RPMI7951 (cell line): ENCODE data around the gene VPS4B. TPM values are rescaled to one million over a fixed set of nuclear protein-coding genes. Genes with fewer than 3 reads are reported as not detected.
"Not testable (repeated sequence)": the region's sequence is repeated elsewhere in the genome, so short reads cannot be mapped to it uniquely, and the experiment has no call there.

Experiments
- DNase-seq: peaks from one replicate; pipeline ENCODE4 v3.0.0-alpha.2; 2012; ENCODE audit warnings: low read depth
- total RNA-seq: library from RNA; depleted of rRNA; stranded (reverse); fragments of >200 nt; shearing (Covaris generic); gene quantifications from 2 replicates; pipeline ENCODE4 v1.2.3, GENCODE V29; 2014; rRNA removed

Gene VPS4B
- total RNA-seq, result 40.8 and 41.3 TPM in 2 replicates

DNA sequence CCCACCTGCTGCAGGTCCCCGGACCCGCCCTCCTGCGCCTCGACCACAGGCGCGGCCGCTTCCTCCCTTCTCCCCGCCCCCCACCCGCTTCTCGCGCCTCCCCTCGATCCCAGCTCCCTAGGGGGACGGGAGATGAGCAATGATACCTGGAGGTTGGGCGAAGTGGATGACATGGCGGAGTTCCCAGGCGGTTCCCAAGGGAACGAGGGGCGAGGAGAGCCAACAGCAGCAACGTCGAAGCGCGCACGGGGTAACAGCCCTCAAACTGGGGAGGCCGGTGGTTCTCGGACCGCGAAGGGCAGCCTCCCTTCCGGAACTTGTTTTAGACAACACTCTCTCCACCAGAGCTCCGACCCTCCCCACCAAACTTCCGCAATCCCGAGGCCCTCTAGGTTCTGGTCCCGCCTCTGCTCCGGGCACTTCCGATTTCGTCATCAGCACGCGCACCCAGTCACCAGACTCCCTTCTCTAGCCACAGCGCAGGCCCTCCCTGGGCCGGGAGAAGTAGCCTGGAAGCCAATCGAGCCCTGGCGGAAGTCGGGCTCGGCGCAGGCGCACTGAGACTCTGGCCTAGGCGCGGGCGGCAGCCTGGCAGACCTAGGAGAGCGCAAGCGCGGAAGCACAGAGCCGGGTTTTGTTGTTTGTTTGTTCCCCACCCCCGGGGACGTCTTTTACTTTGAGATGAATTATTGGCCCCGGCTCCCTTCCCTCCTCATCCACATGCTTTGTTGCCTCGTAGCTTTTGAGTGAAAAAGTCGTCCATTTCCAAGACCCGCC lies at the start of gene VPS4B:
TSS of gene VPS4B (minus strand) at position 390 of the 777 bp plus-strand sequence. CDS start at position 173, 217 bp downstream.
- peak; percentile 98 for DNase-seq

DNA sequence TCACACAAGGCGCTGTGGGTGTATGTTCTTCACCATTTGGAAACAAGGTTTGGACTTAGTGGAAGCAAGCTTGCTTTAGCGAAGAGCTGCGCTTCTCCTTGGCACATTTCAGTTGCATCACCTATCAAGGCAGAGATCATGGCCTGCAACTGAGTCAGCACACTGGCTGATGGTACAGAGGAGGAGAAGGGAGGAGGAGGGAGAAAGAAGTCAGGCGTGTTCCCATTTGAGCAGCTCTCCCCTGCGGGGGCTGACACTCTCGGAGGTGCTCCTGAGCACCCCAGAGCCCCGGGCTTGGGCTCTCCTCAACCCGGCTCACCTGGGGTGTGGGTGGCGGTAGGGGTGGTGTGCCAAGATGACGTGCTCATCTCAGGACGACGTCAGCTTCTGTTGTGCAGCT lies 48.5 kb upstream of the VPS4B start:
- no peak for DNase-seq

DNA sequence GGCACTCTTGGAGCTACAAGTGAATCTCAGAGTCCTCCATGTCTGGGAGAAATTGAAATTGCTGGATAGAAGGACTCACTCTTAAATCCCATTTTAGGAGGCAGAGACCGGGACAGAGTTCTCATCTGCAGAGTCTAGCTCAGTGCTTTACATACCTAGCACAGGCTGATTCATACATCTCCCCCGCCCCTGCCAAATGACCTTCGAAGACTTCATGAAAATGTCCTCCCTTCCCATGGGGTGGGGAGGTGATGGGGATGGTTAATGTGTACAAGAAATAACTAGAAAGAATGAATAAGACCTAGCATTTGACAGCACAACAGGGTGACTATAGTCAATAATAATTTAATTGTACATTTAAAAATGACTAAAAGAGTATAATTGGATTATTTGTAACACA lies 46.3 kb upstream of the VPS4B start:
- no peak for DNase-seq

DNA sequence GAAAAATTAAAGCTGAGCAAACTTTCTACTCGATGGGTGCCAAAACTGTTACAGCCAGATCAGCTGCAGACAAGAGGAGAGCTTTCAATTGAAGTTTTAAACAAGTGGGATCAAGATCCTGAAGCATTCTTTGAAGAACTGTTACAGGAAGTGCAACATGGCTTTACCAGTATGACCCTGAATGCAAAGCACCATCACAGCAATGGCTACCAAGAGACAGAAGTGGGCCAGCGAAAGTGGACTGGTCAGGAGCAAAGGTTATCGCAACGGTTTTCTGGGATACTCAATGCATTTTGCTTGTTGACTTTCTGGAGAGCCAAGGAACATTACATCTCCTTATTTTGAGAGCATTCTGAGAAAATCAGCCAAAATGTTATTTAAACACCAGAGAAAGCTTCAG lies 45.4 kb upstream of the VPS4B start:
- DNase-seq, result no peak

DNA sequence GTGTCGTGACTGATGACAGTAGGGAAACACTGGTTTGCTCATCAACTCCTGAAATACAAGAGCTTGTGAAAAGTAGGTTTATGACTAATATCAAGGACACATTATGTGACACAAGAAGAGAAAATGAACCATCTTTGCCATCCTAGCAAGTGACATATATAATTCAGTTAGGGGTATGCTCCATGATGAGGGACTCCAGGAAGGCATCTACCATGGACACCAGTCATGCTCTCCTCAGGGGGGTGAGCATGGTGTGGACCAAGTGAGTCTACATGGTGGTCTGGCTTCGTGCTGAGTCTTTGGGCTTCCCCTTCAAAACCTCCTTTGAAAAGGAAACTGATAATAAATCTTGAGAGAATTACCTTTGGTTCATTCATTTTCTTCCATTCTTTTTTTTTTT lies 42.8 kb upstream of the VPS4B start:
- no peak for DNase-seq

DNA sequence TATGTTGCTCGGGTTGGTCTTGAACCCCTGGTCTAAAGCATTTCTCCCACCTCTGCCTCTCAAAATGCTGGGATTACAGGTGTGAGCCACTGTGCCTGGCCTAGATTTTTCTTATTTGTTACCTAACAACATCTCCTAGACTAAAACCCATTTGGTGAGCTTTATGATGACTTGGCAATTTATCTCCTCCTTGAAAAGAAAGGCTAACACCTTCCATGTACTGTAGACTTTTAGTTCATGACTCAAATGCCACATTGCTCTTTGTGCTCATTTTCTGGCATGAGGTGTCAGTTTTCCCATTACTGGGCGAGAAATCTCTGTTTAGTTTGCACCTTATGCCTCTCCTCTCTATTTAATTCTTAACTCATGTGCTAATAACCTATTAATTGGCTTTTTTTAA lies 42.2 kb upstream of the VPS4B start:
- no peak for DNase-seq

DNA sequence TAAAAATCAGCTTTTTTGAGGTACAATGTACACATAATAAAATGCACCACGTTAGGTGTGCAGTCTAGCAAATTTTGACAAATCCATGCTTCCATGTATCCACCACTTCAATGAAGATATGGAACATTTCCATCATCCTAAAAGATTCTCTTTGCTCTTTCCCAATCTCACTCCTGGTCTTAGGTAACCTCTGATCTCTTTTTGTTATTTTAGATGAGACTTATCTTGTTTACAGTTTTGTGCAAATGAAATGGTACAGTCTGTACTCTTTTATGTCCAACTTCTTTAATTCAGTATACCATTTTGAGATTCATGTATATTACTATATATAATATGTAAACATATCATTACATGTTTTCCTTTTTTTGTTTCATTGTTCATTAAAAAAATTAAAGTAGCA lies 38.1 kb upstream of the VPS4B start:
- DNase-seq, result no peak

DNA sequence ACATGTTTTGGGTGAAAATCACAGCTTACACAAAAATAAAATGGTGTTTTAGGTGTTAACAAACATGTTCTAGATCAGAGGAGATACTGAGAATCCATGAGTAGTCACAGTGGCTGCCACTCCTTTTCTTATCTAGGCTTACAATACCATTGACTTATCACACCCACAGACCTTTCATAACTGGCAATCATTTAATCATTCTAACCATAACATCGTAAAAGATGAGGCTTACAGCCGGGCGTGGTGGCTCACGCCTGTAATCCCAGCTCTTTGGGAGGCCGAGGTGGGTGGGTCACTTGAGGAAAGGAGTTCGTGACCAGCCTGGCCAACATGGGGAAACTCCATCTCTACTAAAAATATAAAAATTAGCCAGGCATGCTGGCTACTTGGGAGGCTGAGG lies 35.7 kb upstream of the VPS4B start:
- DNase-seq, result no peak

DNA sequence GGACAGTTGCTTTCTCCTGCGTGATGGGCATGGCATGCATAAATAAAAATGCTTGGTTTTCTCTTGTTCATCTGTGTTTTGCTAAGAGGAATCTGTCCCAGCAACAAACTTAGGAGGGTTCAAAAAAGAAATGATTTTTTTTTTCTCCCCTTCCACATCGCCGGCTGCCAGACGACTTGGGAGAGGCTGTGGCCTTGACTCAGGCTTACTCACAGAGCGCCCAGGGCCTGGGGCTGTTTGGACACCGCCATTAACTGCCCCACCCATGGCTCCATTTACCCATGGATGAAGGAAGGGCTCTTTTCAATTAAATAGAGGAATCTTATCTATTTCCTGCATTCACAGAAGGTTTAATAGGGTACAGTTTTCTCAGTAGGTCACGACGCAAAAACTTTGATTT lies 32.2 kb upstream of the VPS4B start:
- peak; percentile 90 for DNase-seq

DNA sequence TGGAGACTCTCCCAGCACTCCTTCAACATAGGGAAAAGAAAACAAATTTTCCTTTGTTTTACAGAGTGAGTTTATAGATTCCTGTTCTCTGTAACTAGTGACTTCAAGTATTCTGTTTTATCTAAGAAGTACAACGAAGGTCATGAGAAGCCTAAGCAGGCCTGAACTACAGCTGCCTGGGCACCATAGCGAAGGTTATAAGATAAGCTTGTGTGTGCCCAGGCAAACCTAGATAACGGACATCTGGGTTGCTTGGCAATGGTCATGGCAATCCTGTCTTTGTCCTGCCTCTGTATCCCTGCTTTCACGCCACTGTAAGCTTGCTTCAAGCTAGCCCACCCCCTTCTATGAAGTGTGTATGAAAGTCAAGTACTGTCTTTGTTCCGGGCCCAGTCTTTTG lies 30.5 kb upstream of the VPS4B start:
- not testable (repeated sequence) for DNase-seq

DNA sequence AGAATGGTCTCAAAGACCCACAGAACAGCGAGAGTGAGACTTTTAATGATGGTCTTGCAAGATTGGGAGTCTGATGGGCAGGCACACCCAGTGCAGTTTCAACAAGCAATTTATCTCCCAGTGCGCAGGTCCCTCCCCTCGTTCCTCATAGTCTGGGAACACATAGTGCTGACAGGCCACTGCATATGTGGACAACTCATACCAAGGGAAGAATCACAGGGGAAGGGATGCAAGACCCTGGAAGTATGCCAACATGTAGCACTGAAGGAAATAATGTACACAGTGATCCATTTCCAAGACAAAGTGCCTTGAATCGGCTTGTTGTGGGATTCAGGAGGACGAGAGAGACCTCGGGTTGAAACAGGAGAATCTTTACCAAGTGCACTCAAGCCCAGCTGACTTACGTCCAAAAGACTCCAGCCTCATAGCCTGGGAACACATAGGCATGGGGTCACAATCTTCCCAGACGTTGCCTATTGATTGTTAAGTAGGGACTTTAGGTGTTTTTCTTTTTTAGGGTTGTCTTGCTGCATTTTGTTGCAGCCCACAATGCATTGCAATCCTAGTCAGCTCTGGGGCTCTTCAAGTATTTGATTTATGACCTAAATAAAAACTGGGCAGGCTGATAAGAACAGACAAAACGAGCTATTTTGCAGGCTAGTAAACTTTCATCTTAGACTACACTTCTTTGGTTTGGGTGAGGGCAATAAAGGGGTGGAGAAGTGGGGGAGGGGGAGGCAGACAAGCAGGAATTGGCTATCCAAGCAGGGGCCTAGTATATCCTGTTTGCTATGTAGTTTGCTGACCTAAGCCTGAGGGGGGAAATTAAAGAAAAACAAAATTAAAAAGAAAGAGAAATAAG lies 29.8 kb upstream of the VPS4B start:
- no peak for DNase-seq

DNA sequence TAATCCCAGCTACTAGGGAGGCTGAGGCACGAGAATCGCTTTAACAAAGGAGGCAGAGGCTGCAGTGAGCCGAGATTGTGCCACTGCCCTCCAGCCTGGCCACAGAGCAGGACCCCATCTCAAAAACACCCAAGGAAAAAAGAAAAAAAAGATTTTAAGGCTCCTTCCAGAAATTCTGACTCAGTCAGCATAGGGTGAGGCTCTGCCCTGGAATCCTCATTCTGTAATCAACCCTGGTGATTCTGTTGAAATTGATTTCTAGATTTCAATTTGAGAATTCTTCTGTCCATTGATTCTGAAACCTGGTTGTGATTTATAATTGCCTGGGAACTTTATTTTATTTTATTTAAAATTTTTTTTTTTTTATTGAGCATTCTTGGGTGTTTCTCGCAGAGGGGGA lies 27.1 kb upstream of the VPS4B start:
- DNase-seq, result no peak

DNA sequence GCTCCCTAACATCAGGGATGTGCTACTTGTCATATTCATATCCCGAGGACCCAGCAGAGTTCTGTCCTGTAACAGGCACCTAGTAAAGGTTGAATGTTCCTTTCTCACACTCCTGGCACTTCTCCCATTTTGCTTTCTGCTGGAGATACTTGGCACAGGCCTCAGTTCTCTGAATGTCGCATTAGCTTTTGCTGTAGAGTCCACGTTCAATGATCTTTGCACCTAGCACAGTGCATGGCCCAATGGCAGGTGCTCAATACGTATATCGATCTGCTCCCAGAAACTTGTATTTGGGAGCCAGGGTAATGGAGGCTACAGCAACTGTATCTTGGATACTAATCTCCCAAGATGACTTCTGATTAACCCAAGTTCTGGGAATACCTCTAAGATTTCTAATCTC lies 24.8 kb upstream of the VPS4B start:
- no peak for DNase-seq

DNA sequence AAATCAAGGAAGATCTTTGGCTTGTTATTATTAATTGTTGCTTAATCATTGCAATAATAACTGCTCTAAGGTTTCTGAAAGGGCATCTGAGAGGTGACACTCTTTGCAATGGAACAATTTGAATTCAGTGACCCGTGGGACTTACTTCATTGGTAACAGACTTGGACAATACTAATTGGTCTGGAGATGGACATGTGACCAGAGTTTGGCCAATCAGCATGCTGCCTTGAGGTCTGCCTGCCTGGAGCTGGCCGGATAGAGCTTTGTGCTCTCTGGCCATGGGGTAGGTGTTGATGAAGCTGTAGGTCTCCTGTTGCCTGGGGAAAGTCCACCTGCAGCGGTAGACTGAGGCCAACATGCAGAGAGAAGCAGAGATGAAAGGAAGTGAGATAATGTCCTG lies 24.0 kb upstream of the VPS4B start:
- no peak for DNase-seq

DNA sequence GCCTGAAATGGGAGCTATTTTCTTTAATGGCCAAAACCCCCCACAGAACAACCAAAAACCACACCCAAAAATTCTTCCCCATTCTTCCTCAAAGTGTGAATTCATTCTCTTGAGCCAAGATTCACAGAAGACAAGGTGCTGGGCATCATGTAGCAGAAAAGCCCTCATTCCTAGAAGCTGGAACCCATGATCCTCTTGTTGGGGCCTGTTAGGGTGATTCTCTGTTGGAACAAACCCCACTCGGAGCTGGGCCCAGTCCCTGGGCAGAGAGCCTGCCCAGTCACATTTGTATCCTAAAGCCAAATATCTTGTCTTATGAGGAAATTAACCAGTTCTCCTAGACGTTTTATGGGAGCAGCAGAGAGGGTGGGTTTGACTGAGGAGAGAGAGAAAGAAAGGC lies 22.8 kb upstream of the VPS4B start:
- DNase-seq, result no peak

DNA sequence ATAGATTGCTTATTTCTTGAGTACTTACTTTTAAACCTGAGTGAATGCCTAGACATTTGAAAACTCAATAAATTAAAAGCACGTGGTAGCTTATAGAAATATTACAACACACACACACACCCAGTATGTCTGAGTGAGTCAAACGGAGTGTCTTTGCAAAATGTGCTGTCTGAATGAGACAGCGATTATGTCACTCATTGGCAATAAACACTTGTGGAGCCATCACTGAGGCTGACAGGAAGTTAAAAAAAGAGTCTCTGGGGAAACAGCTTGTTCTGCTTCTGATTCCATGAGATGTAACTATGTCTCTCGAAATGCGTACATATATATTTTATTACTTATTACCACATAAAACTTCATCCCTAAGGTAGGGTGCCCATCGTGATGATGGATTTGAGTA lies 22.3 kb upstream of the VPS4B start:
- peak; percentile 48 for DNase-seq

DNA sequence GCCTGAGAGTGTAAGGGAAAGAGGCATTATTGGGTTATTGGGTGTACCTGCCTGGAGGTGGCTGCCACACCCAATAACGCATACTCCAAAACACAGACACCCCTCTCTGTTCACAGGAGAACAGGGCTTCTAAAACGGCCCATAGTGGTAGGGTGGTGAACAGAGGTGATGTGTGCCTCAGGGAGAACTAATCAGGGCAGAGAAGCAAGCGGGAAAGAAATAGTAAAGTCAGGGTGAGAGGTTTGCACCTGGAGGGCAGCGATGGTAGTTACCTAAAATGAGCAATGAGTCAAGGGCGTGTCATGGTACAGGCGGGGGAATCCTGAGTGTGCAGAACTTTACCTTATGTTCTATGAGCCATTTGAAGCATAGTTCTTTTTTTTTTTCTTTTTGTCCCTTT lies 21.6 kb upstream of the VPS4B start:
- no peak for DNase-seq

DNA sequence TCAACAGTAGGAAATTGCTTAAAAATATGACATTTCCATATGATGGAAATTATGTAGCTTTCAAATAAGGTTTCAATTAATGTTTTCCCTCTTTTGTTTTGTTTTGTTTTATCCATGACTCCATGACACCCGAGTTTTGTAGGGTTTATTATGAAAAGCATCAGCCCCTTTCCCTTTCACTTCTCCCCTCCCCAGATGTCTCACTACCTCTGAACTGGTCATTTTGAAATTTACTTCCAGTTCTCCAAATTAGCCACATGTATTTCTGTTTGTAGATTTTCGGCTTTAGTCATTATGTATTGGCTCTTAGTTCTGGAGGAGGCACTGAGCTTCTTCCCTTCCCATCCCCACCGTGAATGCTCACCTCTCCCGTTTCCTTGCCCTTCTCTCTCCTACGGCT lies 18.6 kb upstream of the VPS4B start:
- no peak for DNase-seq

DNA sequence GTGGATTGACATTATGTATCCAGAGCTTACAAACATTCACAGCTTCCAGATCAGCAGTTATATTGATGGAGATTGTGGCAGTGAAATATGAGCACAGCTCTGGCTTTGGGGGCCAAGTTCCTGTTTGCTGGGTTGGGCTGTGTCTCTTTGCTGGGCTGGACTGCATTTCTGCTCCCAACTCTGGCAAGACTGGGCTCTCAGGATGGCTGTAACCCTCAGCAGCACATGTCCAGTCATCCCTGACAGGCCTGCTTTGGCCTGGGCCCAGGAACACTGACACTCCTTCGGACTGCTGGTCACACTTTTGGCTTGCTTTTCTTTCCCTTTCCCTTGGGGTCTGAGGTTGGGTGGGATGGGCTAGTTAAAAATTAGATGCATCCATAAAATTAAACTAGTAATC lies 17.9 kb upstream of the VPS4B start:
- DNase-seq, result peak; percentile 56

DNA sequence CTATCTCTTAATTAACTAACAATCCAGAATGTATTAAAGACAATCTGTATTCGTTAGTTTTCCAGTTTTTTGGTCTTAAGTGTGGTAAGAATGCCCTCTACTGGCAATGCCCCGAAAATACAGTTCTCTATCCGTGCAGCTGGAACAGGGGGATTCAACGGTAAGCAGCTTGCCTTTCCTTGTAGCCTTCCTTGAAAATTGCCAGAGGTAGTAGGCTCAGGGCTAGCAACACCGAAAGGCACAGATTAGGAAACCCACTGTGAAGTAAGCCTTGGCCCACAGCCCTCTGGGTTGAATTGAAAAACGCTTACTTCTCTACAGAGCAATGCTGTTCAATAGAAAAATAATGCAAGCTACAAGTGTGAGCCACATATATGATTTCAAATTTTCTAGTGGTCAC lies 17.1 kb upstream of the VPS4B start:
- peak; percentile 59 for DNase-seq

DNA sequence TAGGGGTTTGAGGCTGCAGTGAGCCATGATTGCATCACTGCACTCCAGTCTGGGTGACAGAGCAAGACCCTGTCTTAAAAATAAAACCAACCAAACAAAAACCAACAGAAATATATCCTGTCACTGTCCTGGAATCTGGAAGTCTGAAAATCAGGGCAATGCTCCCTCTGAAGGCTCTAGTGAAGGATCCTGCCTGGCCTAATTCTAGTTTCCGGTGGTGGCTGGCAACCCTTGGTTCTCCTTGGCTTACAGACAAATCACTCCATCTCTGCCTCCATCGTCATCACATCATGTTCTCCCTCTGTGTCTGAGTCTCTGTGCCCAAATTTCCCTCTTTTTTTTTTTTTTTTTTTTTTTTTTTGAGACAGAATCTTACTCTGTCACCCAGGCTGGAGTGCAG lies 15.9 kb upstream of the VPS4B start:
- DNase-seq, result no peak

DNA sequence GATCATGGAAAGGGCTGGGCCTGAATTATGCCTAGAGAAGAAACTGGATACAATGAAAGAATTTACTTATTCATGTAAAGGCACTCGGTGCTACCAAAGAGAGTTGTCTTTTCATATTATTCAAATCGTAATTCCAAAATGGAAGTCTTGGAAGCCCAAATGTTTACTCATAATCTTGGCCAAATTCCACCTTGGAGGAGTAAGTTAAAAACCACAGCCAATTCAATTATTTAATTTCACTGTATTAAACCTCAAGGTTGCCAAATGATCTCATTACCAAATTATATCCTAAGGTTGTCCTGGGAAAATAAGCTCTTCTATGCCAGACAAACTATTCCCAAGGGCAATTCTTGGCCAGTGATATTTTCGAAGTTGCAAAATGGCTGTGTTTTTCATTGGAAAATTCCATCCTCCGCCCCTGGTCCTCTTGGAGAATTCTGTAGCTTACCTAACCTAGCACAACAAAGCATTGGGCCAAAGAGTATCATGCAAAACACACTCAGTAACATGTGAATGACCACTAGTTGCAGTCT lies 11.1 kb upstream of the VPS4B start:
- DNase-seq, result no peak

DNA sequence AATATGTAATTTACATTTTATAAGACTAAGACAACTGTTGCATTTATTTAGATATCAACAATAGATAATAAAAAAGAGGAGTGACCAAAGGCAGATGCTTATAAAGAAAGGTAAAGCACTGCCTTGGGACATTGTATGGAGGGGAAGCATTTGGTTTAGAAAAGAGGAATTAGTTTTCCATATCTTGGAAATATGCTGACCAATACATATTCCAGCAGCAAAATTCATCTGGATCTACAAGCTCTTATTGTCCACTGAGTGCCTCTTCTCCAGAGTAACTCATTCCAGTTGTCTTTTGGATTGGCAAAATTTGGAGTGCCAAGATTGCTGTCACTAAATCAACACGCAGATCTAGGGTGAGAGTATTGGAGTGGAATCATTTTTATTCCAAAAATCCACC lies 8.9 kb upstream of the VPS4B start:
- no peak for DNase-seq
